OCI-LY7 (cell line): Measurements from ENCODE around the gene FAM221B.

Source experiments
- CTCF ChIP-seq: fragments of 200-600 bp; sonication (generic); conservative IDR thresholded peaks from 2 replicates; pipeline ENCODE4 v1.5.1; 2014; ENCODE audit warnings: mild to moderate bottlenecking, antibody characterized with exemption, low read length, moderate library complexity, mixed read lengths
- EZH2phosphoT487 ChIP-seq: fragments of 200-600 bp; sonication (generic); IDR thresholded peaks from 2 replicates; pipeline ENCODE4 v1.6.1; 2018; ENCODE audit warnings: low read depth, borderline replicate concordance, mild to moderate bottlenecking, mixed run types, antibody characterized with exemption, low read length, moderate library complexity, mixed read lengths

GRCh38 chr9:35871545-35871944 is 43.0 kb upstream of the FAM221B start:
- TF ChIP-seq CTCF (no peak), EZH2phosphoT487 (no peak)
